ENCODE measurements around the gene FGGY.

FGGY gene

GRCh38 chr1:59414406-59415133 lies 117.7 kb downstream of the FGGY start:
- peak; percentile 12 for DNase-seq (ENCODE audit: low read depth)

GRCh38 chr1:59415286-59415850 lies 118.5 kb downstream of the FGGY start:
- DNase-seq (ENCODE audit: low read depth), result no peak

GRCh38 chr1:59415881-59416280 lies 119.0 kb downstream of the FGGY start:
- DNase-seq (ENCODE audit: low read depth), result peak; percentile 10

- DNase-seq (ENCODE audit: low read depth), result no peak
Observed at GRCh38 chr1:59417406-59417805, 120.5 kb downstream of the FGGY start.

GRCh38 chr1:59418363-59419144 lies 121.7 kb downstream of the FGGY start:
- DNase-seq (ENCODE audit: low read depth), result no peak

- no peak for DNase-seq (ENCODE audit: low read depth)
Observed at GRCh38 chr1:59419361-59420140, 122.7 kb downstream of the FGGY start.

GRCh38 chr1:59421232-59421920 lies 124.5 kb downstream of the FGGY start:
- no peak for DNase-seq (ENCODE audit: low read depth)

- DNase-seq (ENCODE audit: low read depth), result peak; percentile 86
Observed at GRCh38 chr1:59422921-59423575, 126.2 kb downstream of the FGGY start.

- no peak for DNase-seq (ENCODE audit: low read depth)
Observed at GRCh38 chr1:59427155-59427554, 130.3 kb downstream of the FGGY start.

GRCh38 chr1:59427784-59428183 lies 130.9 kb downstream of the FGGY start:
- DNase-seq (ENCODE audit: low read depth), result no peak

- no peak for DNase-seq (ENCODE audit: low read depth)
Observed at GRCh38 chr1:59428828-59429227, 131.9 kb downstream of the FGGY start.

- DNase-seq (ENCODE audit: low read depth), result no peak
Observed at GRCh38 chr1:59429656-59430055, 132.8 kb downstream of the FGGY start.

- DNase-seq (ENCODE audit: low read depth), result no peak
Observed at GRCh38 chr1:59431566-59432294, 134.8 kb downstream of the FGGY start.

GRCh38 chr1:59432531-59433439 lies 135.9 kb downstream of the FGGY start:
- DNase-seq (ENCODE audit: low read depth), result no peak

GRCh38 chr1:59433440-59433813 lies 136.5 kb downstream of the FGGY start:
- DNase-seq (ENCODE audit: low read depth), result peak; percentile 96

GRCh38 chr1:59434336-59434735 lies 137.4 kb downstream of the FGGY start:
- DNase-seq (ENCODE audit: low read depth), result peak; percentile 78

GRCh38 chr1:59436637-59437036 lies 139.7 kb downstream of the FGGY start:
- no peak for DNase-seq (ENCODE audit: low read depth)

- DNase-seq (ENCODE audit: low read depth), result no peak
Observed at GRCh38 chr1:59438058-59438560, 141.2 kb downstream of the FGGY start.

GRCh38 chr1:59442492-59442891 lies 145.6 kb downstream of the FGGY start:
- no peak for DNase-seq (ENCODE audit: low read depth)
